H1 (cell line): ENCODE measurements around the gene PKN1. TPM values are rescaled to one million over a fixed set of nuclear protein-coding genes. Genes with fewer than 3 reads are reported as not detected.

Source experiments
- CTCF ChIA-PET: fragments of 300-600 bp; sonication (Branson Sonifier 250); formaldehyde crosslinking; loops from one replicate; lab custom pipeline; 2021; ENCODE audit not compliant: partially characterized antibody; lab: Charles Lee
- POLR2A ChIA-PET: fragments of 300-600 bp; sonication (Branson Sonifier 250); formaldehyde crosslinking; loops from one replicate; lab custom pipeline; 2021; ENCODE audit warnings: inconsistent platforms; ENCODE audit not compliant: partially characterized antibody; lab: Charles Lee
- DNase-seq, 2 experiments: peaks; one replicate each; pipeline versions ENCODE4 v3.0.0 to v3.0.0-alpha.2; 2010 to 2022; ENCODE audit warnings: low spot score in 2 of 2, low read depth in 1 of 2, mixed read lengths in 1 of 2
- FAIRE-seq: peaks from 2 replicates; lab custom pipeline; 2011; peaks lifted over from hg19 to GRCh38; lab: Jason Lieb, UNC
- H2AFZ ChIP-seq: 2 replicates; pipeline ENCODE4 v1.8.1; 2012; ENCODE audit warnings: low read length, inconsistent platforms
- H2AK5ac ChIP-seq: 2 replicates; pipeline ENCODE4 v1.6.1; 2013; ENCODE audit warnings: low read depth, low read length
- H2BK120ac ChIP-seq: replicated peaks from 2 replicates; pipeline ENCODE3; 2013; ENCODE audit warnings: low read depth, low read length, inconsistent platforms
- H2BK12ac ChIP-seq: 2 replicates; pipeline ENCODE4 v1.6.1; 2013; ENCODE audit warnings: low read depth, low read length
- H2BK15ac ChIP-seq: 2 replicates; pipeline ENCODE4 v1.6.1; 2013; ENCODE audit warnings: low read length
- H2BK20ac ChIP-seq: 2 replicates; pipeline ENCODE4 v1.6.1; 2013; ENCODE audit warnings: low read length
- H2BK5ac ChIP-seq: 2 replicates; pipeline ENCODE4 v1.6.1; 2013; ENCODE audit warnings: low read depth, low read length
- H3K14ac ChIP-seq: 2 replicates; pipeline ENCODE4 v1.6.1; 2013; ENCODE audit warnings: inconsistent platforms; ENCODE audit not compliant: insufficient read length
- H3K18ac ChIP-seq: 2 replicates; pipeline ENCODE4 v1.6.1; 2013; ENCODE audit warnings: low read length; ENCODE audit errors: extremely low read depth
- H3K23ac ChIP-seq: 2 replicates; pipeline ENCODE4 v1.6.1; 2013; ENCODE audit warnings: inconsistent platforms; ENCODE audit not compliant: insufficient read length
- H3K23me2 ChIP-seq: 2 replicates; pipeline ENCODE4 v1.6.1; 2013; ENCODE audit warnings: low read depth, low read length
- H3K27ac ChIP-seq: 2 replicates; pipeline ENCODE4 v1.6.1; 2011; ENCODE audit warnings: low read depth, low read length, inconsistent platforms
- H3K27me3 ChIP-seq, 4 experiments: replicated peaks in 1 of 4; 1 replicate in 1 of 4; 2 replicates in 3 of 4; pipeline versions ENCODE4 v1.6.1 to v1.8.1; 2011 to 2013; ENCODE audit warnings: low read length in 3 of 4, mild to moderate bottlenecking in 3 of 4, inconsistent platforms in 2 of 4, mixed read lengths in 2 of 4, moderate library complexity in 1 of 4; ENCODE audit not compliant: control insufficient read depth in 3 of 4, insufficient read depth in 3 of 4; ENCODE audit errors: extremely low read depth in 1 of 4
- H3K36me3 ChIP-seq, 4 experiments: 2 replicates each; pipeline versions ENCODE4 v1.6.1 to v1.8.1; 2011 to 2013; ENCODE audit warnings: mild to moderate bottlenecking in 4 of 4, low read length in 3 of 4, moderate library complexity in 2 of 4, control low read depth in 1 of 4, inconsistent platforms in 1 of 4; ENCODE audit not compliant: insufficient read depth in 4 of 4, control insufficient read depth in 2 of 4
- H3K4ac ChIP-seq: replicated peaks from 2 replicates; pipeline ENCODE3; 2013; ENCODE audit warnings: low read length, low read depth, mixed read lengths, inconsistent platforms; ENCODE audit not compliant: insufficient read length
- H3K4me1 ChIP-seq, 4 experiments: replicated peaks in 1 of 4; 1 replicate in 1 of 4; 2 replicates in 3 of 4; pipeline versions ENCODE4 v1.6.1 to v1.8.1; 2011 to 2013; ENCODE audit warnings: low read length in 3 of 4, inconsistent platforms in 2 of 4, mixed read lengths in 1 of 4; ENCODE audit not compliant: insufficient read depth in 4 of 4, control insufficient read depth in 3 of 4
- H3K4me2 ChIP-seq, 2 experiments: 2 replicates each; pipeline versions ENCODE4 v1.6.1 to v1.8.1; 2011 to 2013; ENCODE audit warnings: low read depth in 2 of 2, low read length in 2 of 2, control low read depth in 1 of 2, inconsistent platforms in 1 of 2, mild to moderate bottlenecking in 1 of 2; ENCODE audit not compliant: insufficient read depth in 1 of 2
- H3K4me3 ChIP-seq, 4 experiments: fragments of 200-600, 300-600 bp in 1 of 4; sonication (generic), shearing (Covaris generic), sonication (Bioruptor Twin) in 1 of 4; 2 replicates each; pipeline versions ENCODE4 v1.5.1 to v1.8.1; 2011 to 2016; ENCODE audit warnings: low read length in 4 of 4, low read depth in 3 of 4, control low read depth in 2 of 4, inconsistent platforms in 2 of 4, mild to moderate bottlenecking in 2 of 4, mixed read lengths in 1 of 4, moderate library complexity in 1 of 4; ENCODE audit not compliant: insufficient read depth in 2 of 4; ENCODE audit errors: extremely low read depth in 1 of 4
- H3K56ac ChIP-seq: replicated peaks from 2 replicates; pipeline ENCODE3; 2013; ENCODE audit warnings: low read depth, mild to moderate bottlenecking, mixed read lengths, low read length, inconsistent platforms; ENCODE audit not compliant: insufficient read length
- H3K79me1 ChIP-seq: 2 replicates; pipeline ENCODE4 v1.6.1; 2013; ENCODE audit warnings: low read depth, low read length, control low read depth
- H3K79me2 ChIP-seq, 2 experiments: 2 replicates each; pipeline versions ENCODE4 v1.6.1 to v1.8.1; 2012 to 2013; ENCODE audit warnings: low read length in 2 of 2, mild to moderate bottlenecking in 2 of 2, inconsistent platforms in 1 of 2; ENCODE audit not compliant: insufficient read depth in 2 of 2, control insufficient read depth in 1 of 2
- H3K9ac ChIP-seq, 4 experiments: replicated peaks in 1 of 4; 1 replicate in 1 of 4; 2 replicates in 3 of 4; pipeline versions ENCODE4 v1.6.1 to v1.8.1; 2011 to 2013; ENCODE audit warnings: low read depth in 3 of 4, low read length in 3 of 4, control low read depth in 2 of 4, mild to moderate bottlenecking in 2 of 4, moderate library complexity in 2 of 4, inconsistent platforms in 1 of 4; ENCODE audit errors: extremely low read depth in 1 of 4
- H3K9me3 ChIP-seq, 2 experiments: 2 replicates each; pipeline versions ENCODE4 v1.6.1 to v1.8.1; 2012 to 2013; ENCODE audit warnings: mild to moderate bottlenecking in 2 of 2, moderate library complexity in 2 of 2, control low read depth in 1 of 2, inconsistent platforms in 1 of 2, low read depth in 1 of 2, low read length in 1 of 2, mixed read lengths in 1 of 2; ENCODE audit not compliant: insufficient read depth in 2 of 2
- H4K20me1 ChIP-seq, 2 experiments: replicated peaks in 1 of 2; 2 replicates each; pipeline versions ENCODE3 to v1.8.1; 2011 to 2013; ENCODE audit warnings: inconsistent platforms in 2 of 2, low read length in 2 of 2, mild to moderate bottlenecking in 1 of 2; ENCODE audit not compliant: insufficient read depth in 2 of 2, control insufficient read depth in 1 of 2
- H4K5ac ChIP-seq: 2 replicates; pipeline ENCODE4 v1.6.1; 2013; ENCODE audit warnings: low read length, low read depth, mixed read lengths, inconsistent platforms; ENCODE audit not compliant: insufficient read length
- H4K8ac ChIP-seq: 2 replicates; pipeline ENCODE4 v1.8.0; 2013; ENCODE audit warnings: mild to moderate bottlenecking, moderate library complexity, low read length, inconsistent platforms; ENCODE audit not compliant: insufficient read depth; ENCODE audit errors: extremely low read depth
- H4K91ac ChIP-seq: replicated peaks from 2 replicates; pipeline ENCODE3; 2013; ENCODE audit warnings: low read length, mixed read lengths, inconsistent platforms; ENCODE audit not compliant: insufficient read length
- CBX8 ChIP-seq: fragments of 300-800, 300-1000 bp; sonication (generic); IDR thresholded peaks from 2 replicates; pipeline ENCODE4 v1.7.1; 2016; ENCODE audit warnings: low read depth, low read length, borderline replicate concordance
- EZH2 ChIP-seq: fragments of 200-600 bp; sonication (generic); IDR thresholded peaks from 2 replicates; pipeline ENCODE4 v1.7.1; 2012; ENCODE audit warnings: low read depth, mild to moderate bottlenecking, moderate library complexity, low read length, inconsistent platforms; ENCODE audit not compliant: severe bottlenecking
- RXRA ChIP-seq: IDR thresholded peaks from 2 replicates; pipeline ENCODE4 v1.6.1; 2011; ENCODE audit warnings: low read depth, mild to moderate bottlenecking, low read length, moderate library complexity; ENCODE audit not compliant: insufficient read depth
- SP4 ChIP-seq: IDR thresholded peaks from 2 replicates; pipeline ENCODE4 v1.6.1; 2012; ENCODE audit warnings: low read length, inconsistent platforms
- SRF ChIP-seq: IDR thresholded peaks from 2 replicates; pipeline ENCODE4 v1.6.1; 2011; ENCODE audit warnings: mild to moderate bottlenecking, low read depth, low read length, moderate library complexity
- TBP ChIP-seq: IDR thresholded peaks from 2 replicates; pipeline ENCODE4 v1.6.1; 2011; ENCODE audit warnings: low read depth, low read length, improper control_type of control experiment
- TEAD4 ChIP-seq: IDR thresholded peaks from 2 replicates; pipeline ENCODE4 v1.6.1; 2012; ENCODE audit warnings: low read depth, low read length, inconsistent platforms, mixed read lengths
- WGBS, 2 experiments: shearing (Covaris generic) in 1 of 2; methylation state at CpG; one replicate each; pipeline versions ENCODE4 v1.1.6 to v1.1.7; 2013 to 2015; ENCODE audit warnings: low lambda C conversion rate in 2 of 2, mixed read lengths in 2 of 2, inconsistent platforms in 1 of 2, low coverage in 1 of 2, missing lambda C conversion rate in 1 of 2; ENCODE audit not compliant: insufficient replicate concordance in 2 of 2, insufficient coverage in 1 of 2, insufficient read length in 1 of 2; ENCODE audit errors: extremely low coverage in 1 of 2, missing lambda C conversion rate in 1 of 2; 5-methylcytosine and 5-hydroxymethylcytosine counted together
- polyA plus RNA-seq, 7 experiments: library from polyadenylated mRNA; depleted of rRNA in 3 of 7; stranded (reverse) in 5 of 7; unstranded in 2 of 7; fragments of >200 nt in 5 of 7; fragments of 200-250 nt in 2 of 7; gene quantifications; 1 replicate in 5 of 7; 2 replicates in 1 of 7; 4 replicates in 1 of 7; pipeline versions ENCODE4 v1.2.1 to v1.2.3, GENCODE V29; 2011 to 2013; ENCODE audit warnings: missing spikeins in 2 of 7, mixed read lengths in 2 of 7
- total RNA-seq: library from RNA; stranded (reverse); fragmentation: NEBNext Ultra II Directional; extraction: Animal tissue kit (Norgen Biotek cat#: 25700); gene quantifications from 2 replicates; pipeline ENCODE4 v1.2.1, GENCODE V29; 2021

The PKN1 gene
- total and polyA plus RNA-seq, 2 of the 8 experiments (the other 6 are each of a cell fraction or from before 2014, with no cell fraction given), result 65.2 to 162 TPM

- H2AK5ac ChIP-seq, result peak overlapping the region; percentile 15; the same call in 1 of the 2 replicates
- no peak overlapping the region for H2BK120ac ChIP-seq
- no peak overlapping the region for H3K18ac ChIP-seq
- no peaks in the 10 kb centered on the region for H3K27me3 ChIP-seq
- H3K36me3 ChIP-seq, result peaks cover 10 to 27% (median 19%) of the 10 kb centered on the region in 4 experiments; a peak in 7 of 8 replicates
- no peak overlapping the region for H3K4me2 ChIP-seq
- H2BK15ac ChIP-seq, result no peak overlapping the region
- POLR2A ChIA-PET, result interaction anchor here (1.2 kb wide), 1 partner anchor 29 kb away, joined by 3 read pairs; no protein-coding TSS in a partner anchor
- no peak for TF ChIP-seq TBP
- no peak for TF ChIP-seq EZH2
- TF ChIP-seq RXRA, result no peak
- TF ChIP-seq SP4, result no peak
- no peak for TF ChIP-seq SRF
- TF ChIP-seq CBX8, result no peak
- TF ChIP-seq TEAD4, result no peak
- CTCF ChIA-PET, result interaction anchor here (0.9 to 1.7 kb wide), 5 partner anchors 16 to 41 kb away, joined by 3 to 6 read pairs (median 4); no protein-coding TSS in a partner anchor
- H3K79me1 ChIP-seq, result peaks cover 15% of the 10 kb centered on the region
- no peak overlapping the region for H3K56ac ChIP-seq
- no peak overlapping the region for H3K23ac ChIP-seq
- no peaks in the 10 kb centered on the region; the same call in 1 of the 2 replicates for H3K23me2 ChIP-seq
- no peak overlapping the region for H3K4me3 ChIP-seq
- no peak overlapping the region for H3K14ac ChIP-seq
- peak overlapping the region; percentile 71 for H2BK5ac ChIP-seq
- no peak overlapping the region for H2AFZ ChIP-seq
- H3K4ac ChIP-seq, result no peak overlapping the region
- no peak overlapping the region for H4K5ac ChIP-seq
- no peak overlapping the region for H3K9ac ChIP-seq
- no peak overlapping the region for H4K8ac ChIP-seq
- no peaks in the 10 kb centered on the region for H3K9me3 ChIP-seq
- no peak overlapping the region for H2BK12ac ChIP-seq
- DNase-seq (no peak), FAIRE-seq (no peak)
- H2BK20ac ChIP-seq, result no peak overlapping the region
- H3K27ac ChIP-seq, result no peak overlapping the region
- peaks cover 9 to 24% of the 10 kb centered on the region in 2 experiments for H4K20me1 ChIP-seq
- H3K4me1 ChIP-seq, result peaks cover 0 to 5% (median 1%) of the 10 kb centered on the region in 4 experiments; a peak in 5 of 7 replicates
- H3K79me2 ChIP-seq, result peaks cover 0 to 42% of the 10 kb centered on the region in 2 experiments; a peak in 2 of 4 replicates
- 88% methylated on average over 9 of the region's 9 CpGs; no CpG with 5 or more reads in 1 of the 2 experiments for WGBS, 2 experiments
- H4K91ac ChIP-seq, result no peak overlapping the region
These were observed 5.9 kb downstream of the PKN1 start for GRCh38 chr19:14439014-14439413.
